ENCODE measurements around the gene NEDD4.

- TF ChIP-seq CTCF (IDR thresholded peaks at IDR 0.05) (no peak), POLR2AphosphoS5 (IDR thresholded peaks at IDR 0.05) (no peak), EP300 (IDR thresholded peaks at IDR 0.05) (no peak)
These were observed 123.8 kb downstream of the NEDD4 start for GRCh38 chr15:55869660-55870059.

All from upper lobe of left lung (tissue), 4 donors.